Endometrial microvascular endothelial cells (primary cell): ENCODE measurements around the gene PIP4P1. TPM values are rescaled to one million over a fixed set of nuclear protein-coding genes. Genes with fewer than 3 reads are reported as not detected.

Source experiments
- in situ Hi-C: cut with HindIII; loops from 2 replicates; pipeline ENCODE4 v1.10.0; 2017; ENCODE audit warnings: low sequenced_read_pairs, low pct_unique_long_range_greater_than_20kb; ENCODE audit errors: inconsistent ontology term
- total RNA-seq: library from RNA; depleted of rRNA; stranded (reverse); fragments of >200 nt; gene quantifications from one replicate; pipeline ENCODE4 v1.2.3, GENCODE V29; 2015; ENCODE audit errors: inconsistent ontology term

PIP4P1 gene
- total RNA-seq, 1 donor from 2014 or later: 10.4 TPM

DNA sequence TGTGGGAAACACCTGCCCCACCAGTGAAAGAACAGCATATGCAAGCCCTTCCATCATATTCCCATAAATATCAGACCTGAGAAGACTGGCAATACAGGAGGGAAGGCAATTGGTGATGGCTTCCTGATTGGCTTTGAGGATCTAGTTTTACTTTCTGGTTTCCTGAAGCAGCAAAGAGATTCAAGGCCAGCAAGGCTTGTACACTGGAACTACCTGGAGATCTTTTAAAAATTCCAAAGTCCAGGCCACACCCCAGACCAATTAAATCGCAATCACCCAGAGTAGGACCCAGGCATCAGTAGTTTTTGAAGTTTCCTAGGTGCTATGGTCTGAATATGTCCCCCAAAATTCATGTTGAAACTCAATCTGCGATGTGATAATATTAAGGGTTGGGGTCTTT lies 45.0 kb downstream of the PIP4P1 start:
- in situ Hi-C loops: no loop called here

DNA sequence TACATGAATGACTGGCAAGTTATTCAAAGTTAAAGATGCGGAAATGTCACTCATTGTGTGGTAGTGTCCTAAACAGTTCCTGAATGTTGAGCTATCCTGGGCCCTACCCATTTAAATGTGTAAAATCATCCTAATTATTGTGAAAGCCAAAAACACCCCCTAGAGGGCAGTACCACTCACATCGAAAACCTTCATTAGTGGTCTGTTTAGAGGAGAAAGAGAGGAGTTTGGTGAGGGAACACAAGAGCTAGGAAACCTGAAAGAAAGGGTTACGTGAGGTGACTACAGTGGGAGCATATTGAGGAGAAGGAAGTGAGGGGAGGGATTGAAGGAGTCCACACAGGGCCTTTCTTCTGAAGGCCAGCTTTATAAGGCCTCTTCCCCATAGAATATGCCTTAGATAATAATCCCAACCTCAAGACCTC lies 45.4 kb downstream of the PIP4P1 start:
- in situ Hi-C loops: no loop called here

DNA sequence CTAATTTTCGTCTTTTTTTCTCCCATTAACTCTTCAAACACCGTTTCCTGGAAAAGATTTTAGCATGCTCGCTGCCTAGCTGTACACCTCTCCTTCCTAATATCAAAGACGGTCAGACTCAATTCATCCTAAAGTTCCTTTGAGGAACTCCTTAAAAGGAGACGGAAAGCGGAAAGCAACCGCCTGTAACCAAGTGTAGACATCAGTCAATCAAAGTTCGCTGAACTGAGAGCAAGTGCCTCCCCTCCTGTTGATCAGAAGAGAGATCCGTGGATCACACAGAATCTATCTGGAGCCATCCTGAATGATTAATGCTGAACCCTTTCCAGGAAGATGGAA lies 47.5 kb downstream of the PIP4P1 start:
- in situ Hi-C loops: no loop called here

DNA sequence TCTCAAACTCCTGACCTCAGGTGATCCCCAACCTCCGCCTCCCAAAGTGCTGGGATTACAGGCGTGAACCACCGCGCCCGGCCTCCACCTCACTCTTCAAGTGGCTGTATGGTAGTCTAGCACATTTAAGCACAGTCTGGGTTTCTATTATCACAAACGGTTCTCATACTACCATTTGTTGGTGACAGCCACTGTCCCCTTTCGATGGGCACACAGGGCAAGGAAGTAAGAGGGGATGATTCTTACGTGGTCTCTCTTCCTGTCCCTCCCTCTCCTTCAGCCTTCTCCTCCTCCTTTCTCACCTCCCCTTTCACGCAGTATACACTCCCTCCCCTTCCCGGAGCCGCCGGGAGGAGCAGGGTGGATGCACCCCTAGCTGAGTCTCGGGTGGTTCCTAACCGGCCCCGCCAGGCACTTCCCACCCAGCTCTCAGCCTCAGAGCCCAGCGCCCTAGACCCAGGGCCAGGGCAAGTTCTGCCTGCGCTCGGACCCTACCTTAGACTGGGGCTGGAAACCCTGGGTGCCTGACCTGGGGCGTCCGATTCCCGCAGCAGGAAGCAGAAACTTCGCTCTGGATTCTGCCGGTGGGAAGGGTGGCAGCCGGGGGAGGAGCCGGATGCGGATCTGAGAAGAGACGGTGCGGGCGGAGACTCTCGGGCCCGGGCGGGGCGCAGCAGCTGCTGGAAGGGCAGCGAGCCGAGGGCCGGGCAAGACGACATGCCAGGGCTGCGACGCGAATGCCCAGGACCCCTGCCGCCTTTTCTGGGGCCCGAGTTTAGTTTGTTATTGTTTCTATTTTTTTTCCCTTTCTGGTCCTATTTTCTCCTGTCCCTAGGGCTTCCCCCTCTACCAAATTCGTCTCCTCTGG lies 48.1 kb downstream of the PIP4P1 start, which contains the start of gene TEP1:
TSS of gene TEP1 (minus strand) at position 626 of the 868 bp plus-strand sequence. CDS start 5,062 bp downstream, outside the sequence.
- in situ Hi-C loops: no loop called here

DNA sequence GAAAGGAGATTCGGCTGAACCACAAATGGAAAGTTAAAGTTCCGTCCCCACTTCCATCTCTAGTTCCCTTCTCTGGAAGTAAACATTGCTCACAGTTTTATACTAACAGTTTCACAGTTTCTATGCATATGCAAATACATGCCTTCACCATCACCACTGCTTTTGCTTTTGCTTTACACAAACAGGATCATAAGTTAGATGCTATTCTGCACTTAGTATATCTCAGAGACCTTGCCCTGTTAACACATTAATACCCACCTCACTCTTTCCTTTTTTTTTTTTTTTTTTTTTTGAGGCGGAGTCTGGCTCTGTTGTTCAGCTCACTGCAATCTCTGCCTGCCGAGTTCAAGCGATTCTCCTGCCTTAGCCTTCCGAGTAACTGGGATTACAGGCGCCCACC lies 48.8 kb downstream of the PIP4P1 start:
- in situ Hi-C loops: no loop called here

DNA sequence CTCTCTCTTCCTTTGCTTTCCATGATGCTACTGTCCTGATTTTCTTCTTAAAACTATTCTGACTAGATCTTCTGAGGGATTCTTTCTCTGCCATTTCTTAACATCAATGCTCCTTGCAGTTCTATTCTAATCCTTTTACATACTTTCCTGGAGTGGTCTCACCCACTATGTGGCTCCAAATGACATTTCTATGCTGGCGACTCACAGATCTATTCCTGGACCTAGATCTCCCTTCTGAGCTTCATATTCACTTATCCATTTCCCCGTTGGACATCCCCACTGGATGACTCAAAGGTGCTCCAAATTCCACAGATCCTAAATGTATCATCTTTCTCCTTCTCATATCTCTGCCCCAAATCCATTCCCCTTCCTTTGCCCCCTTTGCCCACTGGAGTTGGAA lies 52.0 kb downstream of the PIP4P1 start:
- in situ Hi-C loops: no loop called here

Other genes starting within 250 kb of the PIP4P1 start
- not detected for gene OR11H6, start 237.7 kb downstream of the PIP4P1 start, total RNA-seq
- not detected for gene OR11H7, start 232.5 kb downstream of the PIP4P1 start, total RNA-seq
- not detected for gene OR11H4, start 222.1 kb downstream of the PIP4P1 start, total RNA-seq
- 15.5 TPM for gene TTC5, start 155.5 kb downstream of the PIP4P1 start, total RNA-seq
- 42.7 TPM for gene CCNB1IP1, start 128.2 kb downstream of the PIP4P1 start, total RNA-seq
- gene PARP2, start 117.8 kb downstream of the PIP4P1 start, total RNA-seq: 9.9 TPM
- 15.3 TPM for gene TEP1, start 47.9 kb downstream of the PIP4P1 start, total RNA-seq
- not detected for gene KLHL33, start 25.3 kb downstream of the PIP4P1 start, total RNA-seq
- gene OSGEP, start 6.6 kb downstream of the PIP4P1 start, total RNA-seq: 55.3 TPM
- 240 TPM for gene APEX1, start 6.2 kb downstream of the PIP4P1 start, total RNA-seq
- gene PNP, start 8.0 kb upstream of the PIP4P1 start, total RNA-seq: 284 TPM
- not detected for gene RNASE10, start 44.1 kb upstream of the PIP4P1 start, total RNA-seq
- not detected for gene RNASE9, start 99.6 kb upstream of the PIP4P1 start, total RNA-seq
- not detected for gene RNASE11, start 126.6 kb upstream of the PIP4P1 start, total RNA-seq
- gene RNASE12, start 129.9 kb upstream of the PIP4P1 start, total RNA-seq: not detected
- not detected for gene OR6S1, start 180.3 kb upstream of the PIP4P1 start, total RNA-seq
- gene RNASE4, start 223.1 kb upstream of the PIP4P1 start, total RNA-seq: 15.5 TPM
- gene ANG, start 227.3 kb upstream of the PIP4P1 start, total RNA-seq: 0.84 TPM